ENCODE data around the gene OR52N4. TPM values are rescaled to one million over a fixed set of nuclear protein-coding genes. Genes with fewer than 3 reads are reported as not detected.

The OR52N4 gene
- total RNA-seq, 6 experiments from 2014 or later: not detected

DNA sequence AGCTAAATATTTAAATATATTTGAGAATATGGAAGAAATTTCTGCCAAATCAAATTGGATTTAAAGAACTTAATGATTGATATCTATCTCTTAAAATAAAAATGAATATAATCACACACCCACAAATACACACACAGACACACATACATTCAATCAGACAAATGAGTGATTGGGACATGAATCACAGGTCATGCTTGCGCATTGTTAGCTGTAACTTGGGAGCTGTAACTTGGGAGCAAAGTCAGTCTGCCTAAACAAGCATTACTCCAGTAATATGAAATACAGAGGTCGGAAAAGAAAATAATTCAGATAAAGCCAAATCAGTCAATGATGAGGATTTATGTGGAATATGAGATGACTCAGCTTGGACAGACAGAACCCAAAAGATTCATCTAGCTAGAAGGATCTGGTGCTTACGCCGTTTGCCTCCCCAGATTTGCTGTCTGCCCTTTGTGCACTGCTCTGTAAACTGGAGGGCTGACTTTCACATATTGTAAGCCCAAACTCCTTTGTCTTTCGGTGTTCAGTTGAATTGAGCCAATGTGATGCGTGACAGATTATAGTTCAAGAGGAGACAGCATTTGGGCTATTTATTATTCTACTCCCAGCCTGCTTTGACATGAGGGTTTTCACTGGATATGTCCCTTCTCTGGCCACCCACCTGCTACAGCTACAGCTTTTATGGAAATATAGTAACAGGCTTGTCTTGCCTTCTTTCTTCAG lies 16.2 kb upstream of the OR52N4 start:
- peaks cover 4% of the 10 kb centered on the region; the same call in 1 of the 2 replicates for H3K27me3 Mint-ChIP-seq (ENCODE audit: insufficient read depth)
- peaks cover 4% of the 10 kb centered on the region; the same call in 1 of the 2 replicates for H3K9me3 Mint-ChIP-seq
- H3K36me3 Mint-ChIP-seq (ENCODE audit: low read depth): no peaks in the 10 kb centered on the region
- TF ChIP-seq, protein P1, sequence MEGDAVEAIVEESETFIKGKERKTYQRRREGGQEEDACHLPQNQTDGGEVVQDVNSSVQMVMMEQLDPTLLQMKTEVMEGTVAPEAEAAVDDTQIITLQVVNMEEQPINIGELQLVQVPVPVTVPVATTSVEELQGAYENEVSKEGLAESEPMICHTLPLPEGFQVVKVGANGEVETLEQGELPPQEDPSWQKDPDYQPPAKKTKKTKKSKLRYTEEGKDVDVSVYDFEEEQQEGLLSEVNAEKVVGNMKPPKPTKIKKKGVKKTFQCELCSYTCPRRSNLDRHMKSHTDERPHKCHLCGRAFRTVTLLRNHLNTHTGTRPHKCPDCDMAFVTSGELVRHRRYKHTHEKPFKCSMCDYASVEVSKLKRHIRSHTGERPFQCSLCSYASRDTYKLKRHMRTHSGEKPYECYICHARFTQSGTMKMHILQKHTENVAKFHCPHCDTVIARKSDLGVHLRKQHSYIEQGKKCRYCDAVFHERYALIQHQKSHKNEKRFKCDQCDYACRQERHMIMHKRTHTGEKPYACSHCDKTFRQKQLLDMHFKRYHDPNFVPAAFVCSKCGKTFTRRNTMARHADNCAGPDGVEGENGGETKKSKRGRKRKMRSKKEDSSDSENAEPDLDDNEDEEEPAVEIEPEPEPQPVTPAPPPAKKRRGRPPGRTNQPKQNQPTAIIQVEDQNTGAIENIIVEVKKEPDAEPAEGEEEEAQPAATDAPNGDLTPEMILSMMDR (IDR thresholded peaks at IDR 0.05): no peak
- peaks cover 25% of the 10 kb centered on the region for H3K4me1 Mint-ChIP-seq (ENCODE audit: low read depth)
- no peak overlapping the region for H3K27ac Mint-ChIP-seq
- no peak for DNase-seq
- no peak overlapping the region for H3K4me3 Mint-ChIP-seq

DNA sequence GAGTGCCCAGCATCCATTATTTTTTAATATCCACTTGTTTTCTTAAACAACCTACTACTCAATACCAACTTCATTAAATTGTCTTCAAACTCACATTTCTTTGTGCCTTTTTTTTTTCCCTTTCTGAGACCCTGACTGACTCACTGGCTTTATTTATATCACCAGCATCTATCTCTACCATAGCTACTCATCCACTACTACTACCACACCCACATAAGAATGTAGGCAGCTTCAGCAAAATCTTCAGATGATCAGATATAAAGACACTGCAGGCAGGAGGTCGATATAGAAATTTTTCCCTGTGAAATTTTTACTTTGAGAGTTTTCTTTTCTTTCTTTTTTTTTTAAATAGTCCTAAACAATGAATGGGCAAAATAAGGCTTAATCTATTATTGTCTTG lies 15.6 kb upstream of the OR52N4 start:
- Mint-ChIP-seq H3K4me3 (no peak overlapping the region), H3K4me1 (ENCODE audit: low read depth) (peaks cover 25% of the 10 kb centered on the region), H3K9me3 (peaks cover 4% of the 10 kb centered on the region; the same call in 1 of the 2 replicates), H3K27me3 (ENCODE audit: insufficient read depth) (peaks cover 8% of the 10 kb centered on the region; the same call in 1 of the 2 replicates), H3K36me3 (ENCODE audit: low read depth) (no peaks in the 10 kb centered on the region), H3K27ac (no peak overlapping the region)
- no peak for DNase-seq
- TF ChIP-seq, protein P1 (IDR thresholded peaks at IDR 0.05): no peak

DNA sequence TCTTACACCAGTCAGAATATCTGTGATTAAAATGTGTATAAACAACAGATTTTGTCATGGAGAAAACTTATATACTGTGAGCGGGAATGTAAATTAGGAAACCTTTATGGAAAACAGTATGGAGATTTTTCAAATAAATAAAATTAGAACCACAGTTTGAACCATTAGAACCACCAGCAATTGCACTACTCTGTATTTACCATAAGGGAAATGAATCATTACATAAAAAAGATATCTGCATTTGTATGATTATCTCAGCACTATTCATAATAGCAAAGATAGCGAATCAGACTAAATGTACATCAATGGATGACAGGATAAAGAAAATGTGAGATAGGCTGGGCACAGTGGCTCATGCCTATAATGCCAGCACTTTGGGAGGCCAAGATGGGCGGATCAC lies 7.4 kb upstream of the OR52N4 start:
- TF ChIP-seq, protein P1 (IDR thresholded peaks at IDR 0.05): no peak
- Mint-ChIP-seq H3K27ac (no peak overlapping the region), H3K36me3 (ENCODE audit: low read depth) (no peaks in the 10 kb centered on the region), H3K9me3 (no peaks in the 10 kb centered on the region; the same call in 1 of the 2 replicates), H3K4me3 (no peak overlapping the region), H3K27me3 (ENCODE audit: insufficient read depth) (peaks cover 8% of the 10 kb centered on the region; the same call in 1 of the 2 replicates), H3K4me1 (ENCODE audit: low read depth) (no peaks in the 10 kb centered on the region)
- no peak for DNase-seq

DNA sequence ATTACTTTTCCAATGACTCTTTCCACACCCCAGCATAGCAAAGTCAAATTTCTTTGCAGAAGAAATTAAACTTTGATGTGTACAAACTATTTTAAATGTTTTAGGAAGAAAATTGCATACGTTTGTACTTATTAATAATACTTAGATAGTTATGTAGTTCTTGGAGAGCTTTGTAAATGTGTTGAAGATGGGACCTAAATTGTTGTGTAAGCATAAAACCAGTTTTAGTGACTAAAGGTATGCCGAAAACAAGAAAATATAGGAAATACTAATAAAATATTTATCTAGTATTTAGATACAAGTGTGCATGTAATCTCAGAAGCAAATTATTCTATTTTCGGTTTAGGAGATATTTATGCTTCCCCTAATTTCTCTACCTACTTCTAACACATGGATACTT lies 4.2 kb upstream of the OR52N4 start:
- H3K27me3 Mint-ChIP-seq (ENCODE audit: insufficient read depth): 0 out of 2 replicates have a peak, but pooled peaks cover 2% of the 10 kb centered on the region
- no peak overlapping the region for H3K4me3 Mint-ChIP-seq
- DNase-seq: no peak
- TF ChIP-seq, protein P1 (IDR thresholded peaks at IDR 0.05): no peak
- H3K9me3 Mint-ChIP-seq: no peaks in the 10 kb centered on the region
- no peaks in the 10 kb centered on the region for H3K4me1 Mint-ChIP-seq (ENCODE audit: low read depth)
- no peak overlapping the region for H3K27ac Mint-ChIP-seq
- H3K36me3 Mint-ChIP-seq (ENCODE audit: low read depth): no peaks in the 10 kb centered on the region

DNA sequence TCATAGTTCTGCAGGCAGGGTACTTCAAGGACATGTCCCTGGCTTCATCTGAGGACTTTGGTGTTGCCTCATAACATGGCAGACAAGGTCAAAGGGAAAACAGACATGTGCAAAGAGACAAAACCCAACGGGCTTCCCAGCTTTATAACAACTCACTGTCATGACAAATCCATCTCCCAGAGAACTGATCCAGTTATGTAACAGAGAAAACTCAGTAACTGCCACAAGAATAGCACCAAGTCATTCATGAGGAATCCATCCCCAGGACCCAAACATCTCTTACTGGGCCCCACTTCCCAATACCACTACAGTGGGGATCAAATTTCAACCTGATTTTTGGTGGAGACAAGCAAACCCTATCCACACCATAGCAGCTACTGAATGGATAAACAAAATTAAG lies 13.0 kb downstream of the OR52N4 start:
- TF ChIP-seq, protein P1 (IDR thresholded peaks at IDR 0.05): no peak
- Mint-ChIP-seq H3K27me3 (ENCODE audit: insufficient read depth) (no peaks in the 10 kb centered on the region), H3K4me3 (no peak overlapping the region), H3K4me1 (ENCODE audit: low read depth) (no peaks in the 10 kb centered on the region), H3K9me3 (no peaks in the 10 kb centered on the region), H3K27ac (no peak overlapping the region), H3K36me3 (ENCODE audit: low read depth) (no peaks in the 10 kb centered on the region)
- no peak for DNase-seq
